HG03565 (cell line): ENCODE data around the gene IGDCC3.

Source experiments
- ATAC-seq: cut with Tn5 transposase; IDR thresholded peaks from one replicate; pipeline ENCODE4 v1.9.1; 2021; ENCODE audit warnings: mild to moderate bottlenecking, moderate library complexity; ENCODE audit not compliant: unreplicated experiment

IGDCC3 gene

DNA sequence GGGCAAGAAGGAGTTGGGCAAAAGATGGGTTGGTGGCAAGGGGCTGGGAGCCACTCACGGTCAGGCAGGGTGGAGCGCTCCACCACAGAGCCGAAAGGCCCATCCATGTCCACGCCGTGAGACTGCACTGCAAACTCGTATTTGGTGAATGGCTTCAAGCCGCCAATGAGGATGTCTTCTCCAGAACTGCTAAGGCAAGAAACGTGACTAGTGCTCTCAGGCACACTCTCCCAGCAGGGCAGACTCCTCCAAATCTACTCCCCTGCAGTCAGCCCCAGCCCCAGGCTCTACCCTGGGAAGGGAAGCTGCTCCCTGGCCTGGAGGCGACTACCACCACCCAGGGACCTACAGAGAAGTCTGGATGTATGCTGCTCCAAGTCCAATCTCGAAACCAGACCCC lies 11.4 kb upstream of the IGDCC3 start:
- ATAC-seq: no peak

DNA sequence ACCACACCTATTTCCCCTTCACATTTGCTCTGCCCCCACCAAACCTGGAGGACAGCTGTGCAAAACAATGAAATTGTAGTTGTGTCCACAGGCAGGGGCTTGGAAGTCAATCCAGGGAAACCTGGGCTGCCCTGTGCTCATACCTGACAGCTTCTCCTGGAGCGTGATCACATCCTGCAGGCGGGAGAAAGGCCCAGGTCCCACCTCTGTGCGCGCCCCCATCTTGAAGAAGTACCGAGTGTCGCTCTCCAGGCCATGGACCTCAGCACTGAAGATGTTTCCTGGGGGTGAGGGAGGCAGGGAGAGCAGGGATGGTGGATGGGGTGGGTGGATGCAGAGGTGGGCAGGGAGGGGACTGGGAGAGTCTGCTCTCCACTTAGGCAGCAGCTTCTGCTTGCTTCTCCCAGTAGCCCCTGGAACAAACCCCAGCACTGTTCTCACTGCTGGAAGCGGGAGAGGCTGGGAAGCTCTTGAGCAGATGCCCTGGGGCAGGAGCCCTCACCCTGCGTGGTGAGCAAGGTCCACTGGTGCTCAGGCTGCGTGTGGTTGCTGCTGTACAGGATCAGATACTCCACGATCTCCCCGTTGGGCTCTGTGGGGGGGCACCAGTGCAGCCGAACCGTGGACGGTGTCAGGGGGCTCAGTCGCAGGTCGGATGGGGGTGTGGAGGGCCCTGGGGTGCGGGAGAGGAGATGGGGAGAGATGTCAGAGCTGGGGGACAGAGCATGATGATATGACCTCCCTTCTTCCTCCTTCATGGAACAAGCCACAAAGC lies 10.7 kb upstream of the IGDCC3 start:
- ATAC-seq: no peak

GRCh38 chr15:65386886-65387285 lies 9.1 kb upstream of the IGDCC3 start:
- no peak for ATAC-seq

DNA sequence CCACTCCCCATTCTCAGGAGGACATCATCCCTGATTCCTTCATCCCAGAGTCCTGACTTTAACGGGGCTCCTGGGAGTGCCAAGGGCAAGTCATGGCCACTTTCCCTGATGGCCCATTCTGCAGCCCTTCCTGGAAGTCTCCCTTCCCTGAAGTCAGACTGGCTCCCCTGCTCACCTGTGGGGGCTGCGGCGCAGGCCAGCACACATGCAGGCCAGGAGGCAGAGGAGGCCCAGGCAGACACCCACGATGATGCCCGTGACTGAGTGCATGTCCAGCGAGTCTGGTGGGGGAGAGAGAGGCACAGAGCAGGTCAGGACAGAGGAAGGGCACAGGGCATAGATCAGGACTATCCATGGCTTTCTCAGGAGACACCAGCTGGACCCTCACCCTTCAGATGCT lies 8.6 kb upstream of the IGDCC3 start:
- ATAC-seq: no peak

DNA sequence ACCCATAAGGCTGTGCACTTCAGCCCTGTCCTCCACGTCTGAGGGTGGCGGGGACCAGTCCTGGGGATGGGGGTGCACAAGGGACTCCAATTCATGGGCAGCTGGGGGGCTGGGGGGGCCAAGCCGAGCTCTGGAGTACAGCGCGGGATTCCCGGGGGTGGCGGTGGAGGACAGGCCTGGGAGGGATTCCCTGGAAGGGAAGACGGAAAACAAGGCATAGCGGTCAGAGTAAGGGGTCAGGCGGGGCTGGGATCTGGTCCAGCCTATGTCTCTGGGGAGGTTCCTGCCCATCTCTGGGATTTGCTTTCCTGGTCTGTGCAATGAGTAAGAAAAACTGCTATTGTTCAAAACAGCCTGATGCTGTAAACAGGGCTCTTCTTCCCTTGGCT lies 8.1 kb upstream of the IGDCC3 start:
- ATAC-seq: no peak

DNA sequence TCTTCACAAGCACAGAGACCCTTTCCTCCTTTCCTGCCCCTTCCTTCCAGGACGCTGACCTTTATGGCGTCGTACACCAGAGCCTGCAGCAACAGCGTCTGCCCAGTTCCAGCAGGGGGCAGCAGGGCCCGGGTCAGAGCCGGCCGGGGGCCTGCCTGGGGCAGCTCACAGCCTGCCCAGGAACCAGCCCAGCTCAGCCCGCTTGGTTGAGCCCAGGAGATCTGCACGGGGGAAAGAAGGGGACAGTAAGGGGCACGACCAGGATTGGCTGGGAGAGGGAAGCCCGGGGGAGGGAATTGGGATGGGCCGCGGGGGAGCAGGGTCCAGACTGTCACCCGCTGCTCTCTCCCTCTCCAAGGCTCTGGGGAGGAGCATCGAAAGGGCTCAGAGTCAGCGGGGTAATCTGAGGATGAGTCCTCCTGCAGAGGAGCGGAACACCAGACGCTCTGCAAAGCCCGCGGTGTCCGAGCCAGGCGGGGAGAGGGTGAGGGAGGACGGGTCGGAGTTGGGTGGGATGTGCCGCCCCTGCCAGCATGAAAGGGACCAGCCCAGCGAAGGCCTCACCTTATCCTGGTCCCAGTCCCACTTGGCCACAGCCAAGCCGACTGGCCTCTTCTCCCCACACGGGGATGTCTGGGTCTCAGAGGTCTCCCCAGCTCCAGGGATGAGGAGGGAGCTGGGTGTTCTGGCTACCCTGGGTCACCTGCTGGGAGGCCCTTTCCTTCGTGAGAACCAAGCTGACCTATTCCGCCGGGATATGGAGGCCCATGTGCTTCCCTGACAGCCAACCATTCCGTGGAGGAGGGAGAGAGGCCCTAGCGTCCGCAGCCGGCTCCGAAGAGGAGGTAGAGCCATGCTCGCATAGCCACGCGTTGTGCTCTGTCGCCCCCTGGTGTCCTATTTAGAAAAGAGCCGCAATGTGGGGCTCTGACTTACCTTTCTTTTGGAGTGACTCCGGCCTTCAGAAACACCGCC lies 7.4 kb upstream of the IGDCC3 start:
- no peak for ATAC-seq

- ATAC-seq: no peak
Measured at GRCh38 chr15:65384505-65384894, 6.7 kb upstream of the IGDCC3 start.

DNA sequence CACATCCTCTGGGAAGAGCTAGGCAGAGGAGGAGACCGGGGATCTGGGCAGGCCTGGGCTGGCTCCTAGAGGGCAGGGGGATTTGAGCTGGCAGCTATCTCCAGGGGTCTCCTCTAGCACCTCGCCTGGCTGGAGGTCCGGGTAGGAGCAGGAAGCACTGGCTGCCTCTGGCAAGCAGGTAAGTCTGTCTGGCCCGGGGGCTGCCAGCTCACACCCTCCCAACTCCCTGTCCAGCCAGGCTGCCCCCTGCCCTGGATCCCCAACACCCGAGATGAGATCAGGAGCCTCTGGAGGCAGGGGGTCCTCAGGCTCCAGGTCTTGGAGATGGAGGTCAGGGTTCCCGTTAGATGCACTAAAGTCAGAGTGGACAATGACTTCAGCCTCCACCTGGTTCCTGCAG lies 6.2 kb upstream of the IGDCC3 start:
- no peak for ATAC-seq

- no peak for ATAC-seq
Measured at GRCh38 chr15:65383456-65383855, 5.7 kb upstream of the IGDCC3 start.

GRCh38 chr15:65382921-65383320 lies 5.1 kb upstream of the IGDCC3 start:
- ATAC-seq: no peak

GRCh38 chr15:65382146-65382491 lies 4.3 kb upstream of the IGDCC3 start:
- no peak for ATAC-seq

- ATAC-seq: no peak
Measured at GRCh38 chr15:65381445-65382145, 3.8 kb upstream of the IGDCC3 start.

DNA sequence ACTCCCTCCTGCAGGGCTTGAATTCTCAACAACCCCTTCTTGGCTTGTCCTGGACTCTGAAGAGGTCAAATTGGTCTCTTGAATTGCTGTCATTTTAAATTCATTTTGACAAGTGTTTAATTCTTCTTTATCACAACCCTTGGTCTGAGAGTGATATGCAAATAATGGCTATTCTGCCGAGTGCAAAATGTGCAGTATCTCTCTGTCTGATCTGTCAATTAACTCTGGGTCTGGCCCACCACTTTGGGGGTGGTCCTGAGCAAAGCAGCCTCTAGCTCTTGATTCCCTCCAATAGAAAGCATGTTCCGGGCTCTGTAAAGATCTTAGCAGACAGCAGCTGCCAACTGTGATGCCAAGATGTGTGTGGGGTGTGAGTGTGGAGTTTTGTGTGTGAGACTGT lies 2.2 kb upstream of the IGDCC3 start:
- ATAC-seq: no peak

- no peak for ATAC-seq
Measured at GRCh38 chr15:65377105-65377975, 462 bp downstream of the IGDCC3 start.

- no peak for ATAC-seq
Measured at GRCh38 chr15:65376767-65377104, 1.1 kb downstream of the IGDCC3 start.

GRCh38 chr15:65375871-65376607 lies 1.8 kb downstream of the IGDCC3 start:
- no peak for ATAC-seq

DNA sequence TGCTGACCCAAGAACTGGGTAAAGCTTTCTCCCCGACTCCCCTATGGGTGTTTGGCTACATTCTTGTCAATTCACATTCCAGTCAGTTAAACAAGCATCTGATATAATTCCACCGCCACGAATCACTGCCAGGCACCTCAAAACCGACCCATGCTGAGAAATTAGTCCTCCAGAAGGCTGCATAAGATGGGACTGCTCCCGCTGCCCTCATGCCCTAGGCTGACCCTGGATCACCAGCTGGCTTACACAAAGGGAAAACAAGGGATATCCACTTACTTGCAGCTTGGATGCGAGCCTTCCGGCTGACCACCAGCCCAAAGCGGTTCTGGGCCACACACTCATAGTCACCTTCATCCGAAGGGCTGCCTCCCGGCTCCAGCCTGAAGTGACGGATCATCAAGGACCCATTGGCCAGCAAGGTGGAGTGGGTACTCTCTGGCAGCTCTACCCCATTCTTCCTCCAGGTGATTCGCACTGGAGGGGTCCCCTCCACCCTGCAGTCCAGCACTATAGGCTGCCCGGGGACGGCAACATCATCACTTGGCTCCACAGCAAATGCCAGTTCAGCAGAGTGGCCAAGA lies 2.9 kb downstream of the IGDCC3 start:
- ATAC-seq: no peak

- no peak for ATAC-seq
Measured at GRCh38 chr15:65374334-65374733, 3.5 kb downstream of the IGDCC3 start.

GRCh38 chr15:65373163-65373651 lies 4.6 kb downstream of the IGDCC3 start:
- no peak for ATAC-seq

GRCh38 chr15:65372787-65373067 lies 5.1 kb downstream of the IGDCC3 start:
- no peak for ATAC-seq
